Endothelial cell of umbilical vein (primary cell): ENCODE measurements around the gene RNLS. TPM values are rescaled to one million over a fixed set of nuclear protein-coding genes. Genes with fewer than 3 reads are reported as not detected.

Experiments used
- BruUV-seq: library from RNA; stranded (reverse); fragments of 400-500 nt; replicated peaks from 2 replicates; lab custom pipeline; 2021; lab: Mats Ljungman, UMichigan
- CTCF ChIA-PET: fragments of 300-600, 350-600 bp; sonication (Branson Sonifier 250); formaldehyde crosslinking; loops from one replicate; lab custom pipeline; 2021; ENCODE audit warnings: antibody characterized with exemption, inconsistent platforms; lab: Charles Lee
- POLR2A ChIA-PET: fragments of 300-600, 350-600 bp; sonication (Branson Sonifier 250); formaldehyde crosslinking; loops from one replicate; lab custom pipeline; 2021; ENCODE audit warnings: antibody characterized with exemption, inconsistent platforms; lab: Charles Lee
- DNase-seq: peaks from one replicate; pipeline ENCODE4 v3.0.0-alpha.2; 2011; ENCODE audit warnings: low read depth, low spot score
- FAIRE-seq: peaks from 2 replicates; lab custom pipeline; 2011; peaks lifted over from hg19 to GRCh38; lab: Jason Lieb, UNC
- H2AFZ ChIP-seq: 2 replicates; pipeline ENCODE4 v1.6.0; 2012; ENCODE audit warnings: low read depth, low read length, control low read depth, inconsistent platforms
- H3K27ac ChIP-seq: 2 replicates; pipeline ENCODE4 v1.5.1; 2011; ENCODE audit warnings: low read depth, mild to moderate bottlenecking, control low read depth, low read length, moderate library complexity; ENCODE audit not compliant: insufficient read depth
- H3K27me3 ChIP-seq, 2 experiments: 2 replicates each; pipeline versions ENCODE4 v1.6.0 to v1.6.1; 2011; ENCODE audit warnings: low read length in 2 of 2, mixed read lengths in 1 of 2; ENCODE audit not compliant: control insufficient read depth in 2 of 2, insufficient read depth in 2 of 2
- H3K36me3 ChIP-seq, 2 experiments: 2 replicates in 1 of 2; 3 replicates in 1 of 2; pipeline ENCODE4 v1.5.1; 2011; ENCODE audit warnings: low read length in 2 of 2, mild to moderate bottlenecking in 1 of 2, moderate library complexity in 1 of 2; ENCODE audit not compliant: control insufficient read depth in 2 of 2, insufficient read depth in 2 of 2; ENCODE audit errors: extremely low read depth in 1 of 2
- H3K4me1 ChIP-seq: 3 replicates; pipeline ENCODE4 v1.5.1; 2011; ENCODE audit warnings: mild to moderate bottlenecking, low read length; ENCODE audit not compliant: control insufficient read depth, insufficient read depth; ENCODE audit errors: extremely low read depth
- H3K4me2 ChIP-seq: 2 replicates; pipeline ENCODE4 v1.6.1; 2011; ENCODE audit warnings: low read length, control low read depth, mixed read lengths; ENCODE audit not compliant: insufficient read depth
- H3K4me3 ChIP-seq, 3 experiments: fragments of 200-600 bp in 1 of 3; sonication (generic), shearing (Covaris generic) in 1 of 3; replicated peaks in 1 of 3; 2 replicates each; pipeline ENCODE4 v1.5.1; 2011 to 2016; ENCODE audit warnings: control low read depth in 3 of 3, low read length in 3 of 3, mild to moderate bottlenecking in 2 of 3, inconsistent platforms in 1 of 3, low read depth in 1 of 3, moderate library complexity in 1 of 3; ENCODE audit not compliant: insufficient read depth in 1 of 3
- H3K79me2 ChIP-seq: 2 replicates; pipeline ENCODE4 v1.6.0; 2012; ENCODE audit warnings: low read length, inconsistent platforms; ENCODE audit not compliant: control insufficient read depth, insufficient read depth
- H3K9ac ChIP-seq: replicated peaks from 2 replicates; pipeline ENCODE3; 2011; ENCODE audit warnings: low read length, control low read depth; ENCODE audit not compliant: insufficient read depth; ENCODE audit errors: extremely low read depth
- H3K9me1 ChIP-seq: replicated peaks from 3 replicates; pipeline ENCODE4 v1.6.0; 2011; ENCODE audit warnings: mild to moderate bottlenecking, low read length; ENCODE audit not compliant: control insufficient read depth, insufficient read depth; ENCODE audit errors: extremely low read depth
- H3K9me3 ChIP-seq: replicated peaks from 2 replicates; pipeline ENCODE4 v1.5.1; 2012; ENCODE audit warnings: low read length, inconsistent platforms; ENCODE audit not compliant: control insufficient read depth, insufficient read depth
- H4K20me1 ChIP-seq: replicated peaks from 2 replicates; pipeline ENCODE3; 2011; ENCODE audit warnings: mild to moderate bottlenecking, low read length; ENCODE audit not compliant: control insufficient read depth, insufficient read depth; ENCODE audit errors: extremely low read depth
- CTCF ChIP-seq, 2 donors: IDR thresholded peaks; 1 replicate in 1 of 2; 2 replicates in 1 of 2; pipeline ENCODE4 v1.5.1; 2011; ENCODE audit warnings: low read length in 2 of 2, mild to moderate bottlenecking in 2 of 2, moderate library complexity in 2 of 2, control low read depth in 1 of 2, inconsistent platforms in 1 of 2, low read depth in 1 of 2; ENCODE audit not compliant: insufficient read depth in 1 of 2; ENCODE audit errors: extremely low read depth in 1 of 2
- EZH2 ChIP-seq: IDR thresholded peaks from 2 replicates; pipeline ENCODE4 v1.6.1; 2012; ENCODE audit warnings: borderline replicate concordance, low read depth, mild to moderate bottlenecking, moderate library complexity, low read length, inconsistent platforms; ENCODE audit not compliant: severe bottlenecking
- FOS ChIP-seq: IDR thresholded peaks from 2 replicates; pipeline ENCODE4 v1.6.1; 2011; ENCODE audit warnings: mild to moderate bottlenecking, low read length, moderate library complexity, borderline replicate concordance; ENCODE audit not compliant: insufficient read depth
- GATA2 ChIP-seq: IDR thresholded peaks from 2 replicates; pipeline ENCODE4 v1.7.0; 2011; ENCODE audit warnings: low read depth, mild to moderate bottlenecking, moderate library complexity, mixed read lengths, low read length; ENCODE audit not compliant: insufficient read length, insufficient read depth
- JUN ChIP-seq: IDR thresholded peaks from 2 replicates; pipeline ENCODE4 v1.6.1; 2011; ENCODE audit warnings: borderline replicate concordance, low read depth; ENCODE audit not compliant: insufficient read length, insufficient read depth
- MAX ChIP-seq: IDR thresholded peaks from 2 replicates; pipeline ENCODE4 v1.6.1; 2011; ENCODE audit not compliant: insufficient read depth, insufficient read length
- MYC ChIP-seq: IDR thresholded peaks from one replicate; pipeline ENCODE4 v1.6.1; 2011; ENCODE audit warnings: mild to moderate bottlenecking, low read depth, low read length
- POLR2A ChIP-seq: IDR thresholded peaks from 2 replicates; pipeline ENCODE4 v1.6.1; 2012; ENCODE audit warnings: low read depth, mild to moderate bottlenecking, control low read depth, low read length
- POLR2AphosphoS5 ChIP-seq: IDR thresholded peaks from 2 replicates; pipeline ENCODE4 v1.6.1; 2012; ENCODE audit warnings: low read depth, mild to moderate bottlenecking, control low read depth, low read length, moderate library complexity; ENCODE audit not compliant: insufficient read depth
- dilution Hi-C: fragments of 300-500 bp; cut with MboI; formaldehyde crosslinking; loops from one replicate; pipeline ENCODE4 v1.15.0; 2019; ENCODE audit warnings: low sequenced_read_pairs; ENCODE audit not compliant: extremely low pct_ligation_motif_present
- intact Hi-C: fragments of 100-400 bp; cut with micrococcal nuclease; formaldehyde crosslinking; loops from one replicate; pipeline ENCODE4 v1.10.0; 2022
- polyA plus RNA-seq, 4 experiments: library from polyadenylated mRNA; depleted of rRNA in 3 of 4; stranded (reverse) in 3 of 4; unstranded in 1 of 4; fragments of >200 nt; gene quantifications; 2 replicates each; pipeline versions ENCODE4 v1.2.1 to v1.2.3, GENCODE V29; 2011 to 2012; ENCODE audit warnings: missing spikeins in 1 of 4
- total RNA-seq: library from RNA; stranded (reverse); gene quantifications from 2 replicates; pipeline ENCODE4 v1.2.3, GENCODE V29; 2021

The RNLS gene
- total and polyA plus RNA-seq, 2 donors (not counting 3 experiments of a cell fraction or from before 2014, with no cell fraction given): 2.5 to 4.6 TPM

GRCh38 chr10:88382699-88383098, 200.4 kb downstream of the RNLS start:
- Histone ChIP-seq H4K20me1 (no peaks in the 10 kb centered on the region), H3K79me2 (no peaks in the 10 kb centered on the region), H3K4me1 (peaks cover 6% of the 10 kb centered on the region), H3K4me3 (no peak overlapping the region), H2AFZ (no peak overlapping the region), H3K4me2 (no peak overlapping the region), H3K36me3 (no peaks in the 10 kb centered on the region), H3K9me1 (no peaks in the 10 kb centered on the region), H3K9me3 (no peaks in the 10 kb centered on the region), H3K9ac (no peak overlapping the region), H3K27ac (no peak overlapping the region), H3K27me3 (no peaks in the 10 kb centered on the region)
- dilution Hi-C loops: no loop called here
- POLR2A ChIA-PET: no interaction called here
- no peak for DNase-seq
- BruUV-seq: no TSS peak
- no peak for FAIRE-seq
- intact Hi-C loops: loop anchor here (10.0 kb wide), 1 partner anchor 418 kb away; no protein-coding TSS in a partner anchor
- CTCF ChIA-PET: interaction anchor here (1.0 kb wide), 1 partner anchor 30 kb away, joined by 3 read pairs; no protein-coding TSS in a partner anchor
- TF ChIP-seq JUN (no peak), FOS (no peak), CTCF (IDR thresholded peaks at IDR 0.05; ENCODE audit: extremely low read depth in 1 of 2, insufficient read depth in 1 of 2, low read depth in 1 of 2, low read length in 2 of 2) (no peak), POLR2A (no peak), MYC (no peak), MAX (no peak), GATA2 (no peak), EZH2 (no peak), POLR2AphosphoS5 (no peak)
